Vagina (tissue), 2 donors: ENCODE data around the gene TIMM29. TPM values are rescaled to one million over a fixed set of nuclear protein-coding genes. Genes with fewer than 3 reads are reported as not detected.

Source experiments
- DNase-seq, 2 donors: peaks; one replicate each; pipeline ENCODE4 v3.0.0-alpha.2; 2017; ENCODE audit errors: extremely low spot score in 2 of 2
- H3K27ac ChIP-seq: fragments of 200-600 bp; sonication (generic); one replicate; pipeline ENCODE4 v1.5.1; 2019
- H3K27me3 ChIP-seq: fragments of 200-600 bp; sonication (generic); one replicate; pipeline ENCODE4 v1.5.1; 2019
- H3K36me3 ChIP-seq, 2 donors: fragments of 200-600 bp; sonication (generic); one replicate each; pipeline ENCODE4 v1.5.1; 2017 to 2019
- H3K4me1 ChIP-seq: fragments of 200-600 bp; sonication (generic); one replicate; pipeline ENCODE4 v1.5.1; 2019
- H3K4me3 ChIP-seq, 2 donors: fragments of 200-600 bp; sonication (generic); 1 replicate in 1 of 2; 2 replicates in 1 of 2; pipeline ENCODE4 v1.5.1; 2016 to 2019
- H3K9me3 ChIP-seq: fragments of 200-600 bp; sonication (generic); one replicate; pipeline ENCODE4 v1.5.1; 2019
- POLR2A ChIP-seq, 2 donors: fragments of 450-650 bp; IDR thresholded peaks; one replicate each; pipeline ENCODE4 v1.6.1; 2017; ENCODE audit warnings: antibody characterized with exemption in 2 of 2, mild to moderate bottlenecking in 2 of 2, moderate library complexity in 2 of 2
- POLR2AphosphoS5 ChIP-seq, 2 donors: sonication (generic); formaldehyde crosslinking; IDR thresholded peaks; one replicate each; pipeline ENCODE4 v1.9.0; 2017; ENCODE audit warnings: antibody characterized with exemption in 2 of 2, mild to moderate bottlenecking in 2 of 2, low read depth in 1 of 2; ENCODE audit not compliant: insufficient read depth in 1 of 2
- intact Hi-C: fragments of 100-400 bp; cut with DNase I; formaldehyde crosslinking; loops from one replicate; pipeline ENCODE4 v1.15.1; 2023
- total RNA-seq: library from RNA; depleted of rRNA; stranded (reverse); fragments of >200 nt; gene quantifications from one replicate; pipeline ENCODE4 v1.2.3, GENCODE V29; 2016
- TF ChIP-seq, protein P1 (sequence below), 3 experiments: fragments of 450-650 bp in 2 of 3; fragments of 200-600 bp in 1 of 3; sonication (generic) in 1 of 3; IDR thresholded peaks; one replicate each; pipeline ENCODE4 v1.5.1; 2017 to 2019; ENCODE audit warnings: antibody characterized with exemption in 3 of 3, mild to moderate bottlenecking in 2 of 3, moderate library complexity in 2 of 3

The TIMM29 gene
- total RNA-seq, 1 donor from 2014 or later: 21.9 TPM

DNA sequence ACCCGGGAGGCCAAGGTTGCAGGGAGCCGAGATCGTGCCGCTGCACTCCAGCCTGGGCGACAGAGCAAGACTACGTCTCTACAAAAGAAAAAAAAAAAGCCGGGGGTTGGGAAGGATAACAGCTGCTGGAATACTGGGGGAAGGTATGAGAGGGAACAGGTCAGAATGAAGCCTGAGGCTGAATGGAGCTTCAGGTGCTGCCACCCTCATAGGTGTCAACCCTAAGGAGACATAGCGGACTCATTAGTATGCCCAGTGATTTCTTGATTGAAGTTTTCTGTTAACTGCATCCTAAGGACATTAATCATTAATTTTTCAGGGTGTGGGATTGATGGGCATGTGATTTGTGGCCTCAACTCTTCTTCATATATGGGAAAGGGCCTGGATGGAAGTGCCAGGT lies 38.2 kb downstream of the TIMM29 start:
- peaks cover 47% of the 10 kb centered on the region for H3K4me1 ChIP-seq
- H3K9me3 ChIP-seq: no peaks in the 10 kb centered on the region

DNA sequence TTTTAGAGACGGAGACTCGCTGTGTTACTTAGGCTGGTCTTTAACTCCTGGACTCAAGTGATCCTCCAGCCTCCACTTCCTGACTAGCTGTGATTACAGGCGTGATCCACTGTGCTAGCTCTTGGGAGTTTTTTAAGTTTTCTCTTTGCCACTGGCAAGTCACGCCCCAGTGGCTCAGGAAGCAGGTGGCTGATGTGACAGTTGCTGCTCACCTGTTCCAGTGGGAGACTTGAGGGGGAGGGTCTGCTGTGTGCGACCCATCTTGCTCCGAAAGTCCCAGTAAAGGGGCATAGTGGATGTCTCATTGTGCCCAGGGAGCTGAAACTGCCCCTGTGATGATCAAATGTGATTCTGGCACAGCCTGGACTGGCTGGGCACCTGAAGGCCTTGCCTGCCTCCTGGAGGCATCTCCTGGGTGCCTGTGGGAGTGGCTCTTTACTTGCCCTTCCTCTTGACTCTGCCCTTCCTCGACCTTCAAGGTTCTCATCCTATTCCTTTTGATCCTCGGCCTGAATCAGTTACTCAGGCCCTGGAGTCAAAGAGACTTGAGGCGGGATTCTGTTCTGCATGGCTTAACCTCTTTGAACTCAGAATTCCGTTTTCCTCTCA lies 40.0 kb downstream of the TIMM29 start:
- Histone ChIP-seq H3K36me3 (no peaks in the 10 kb centered on the region), H3K27ac (no peak overlapping the region), H3K27me3 (no peaks in the 10 kb centered on the region), H3K4me1 (peaks cover 29% of the 10 kb centered on the region), H3K4me3 (no peak overlapping the region), H3K9me3 (no peaks in the 10 kb centered on the region)
- TF ChIP-seq POLR2AphosphoS5 (IDR thresholded peaks at IDR 0.05; ENCODE audit: insufficient read depth in 1 of 2, low read depth in 1 of 2) (no peak), POLR2A (IDR thresholded peaks at IDR 0.05) (no peak)
- TF ChIP-seq, protein P1, sequence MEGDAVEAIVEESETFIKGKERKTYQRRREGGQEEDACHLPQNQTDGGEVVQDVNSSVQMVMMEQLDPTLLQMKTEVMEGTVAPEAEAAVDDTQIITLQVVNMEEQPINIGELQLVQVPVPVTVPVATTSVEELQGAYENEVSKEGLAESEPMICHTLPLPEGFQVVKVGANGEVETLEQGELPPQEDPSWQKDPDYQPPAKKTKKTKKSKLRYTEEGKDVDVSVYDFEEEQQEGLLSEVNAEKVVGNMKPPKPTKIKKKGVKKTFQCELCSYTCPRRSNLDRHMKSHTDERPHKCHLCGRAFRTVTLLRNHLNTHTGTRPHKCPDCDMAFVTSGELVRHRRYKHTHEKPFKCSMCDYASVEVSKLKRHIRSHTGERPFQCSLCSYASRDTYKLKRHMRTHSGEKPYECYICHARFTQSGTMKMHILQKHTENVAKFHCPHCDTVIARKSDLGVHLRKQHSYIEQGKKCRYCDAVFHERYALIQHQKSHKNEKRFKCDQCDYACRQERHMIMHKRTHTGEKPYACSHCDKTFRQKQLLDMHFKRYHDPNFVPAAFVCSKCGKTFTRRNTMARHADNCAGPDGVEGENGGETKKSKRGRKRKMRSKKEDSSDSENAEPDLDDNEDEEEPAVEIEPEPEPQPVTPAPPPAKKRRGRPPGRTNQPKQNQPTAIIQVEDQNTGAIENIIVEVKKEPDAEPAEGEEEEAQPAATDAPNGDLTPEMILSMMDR (IDR thresholded peaks at IDR 0.05): no peak
- intact Hi-C loops: no loop called here
- DNase-seq: no peak

More for the DNA sequence above, 38.2 kb downstream of the TIMM29 start:
- TF ChIP-seq, protein P1 (IDR thresholded peaks at IDR 0.05): no peak
- no peak for TF ChIP-seq POLR2A (IDR thresholded peaks at IDR 0.05)
- TF ChIP-seq POLR2AphosphoS5 (IDR thresholded peaks at IDR 0.05; ENCODE audit: insufficient read depth in 1 of 2, low read depth in 1 of 2): no peak
- no peak overlapping the region for H3K27ac ChIP-seq
- H3K27me3 ChIP-seq: no peaks in the 10 kb centered on the region
- no peaks in the 10 kb centered on the region for H3K36me3 ChIP-seq
- intact Hi-C loops: no loop called here
- no peak for DNase-seq
- no peak overlapping the region for H3K4me3 ChIP-seq

DNA sequence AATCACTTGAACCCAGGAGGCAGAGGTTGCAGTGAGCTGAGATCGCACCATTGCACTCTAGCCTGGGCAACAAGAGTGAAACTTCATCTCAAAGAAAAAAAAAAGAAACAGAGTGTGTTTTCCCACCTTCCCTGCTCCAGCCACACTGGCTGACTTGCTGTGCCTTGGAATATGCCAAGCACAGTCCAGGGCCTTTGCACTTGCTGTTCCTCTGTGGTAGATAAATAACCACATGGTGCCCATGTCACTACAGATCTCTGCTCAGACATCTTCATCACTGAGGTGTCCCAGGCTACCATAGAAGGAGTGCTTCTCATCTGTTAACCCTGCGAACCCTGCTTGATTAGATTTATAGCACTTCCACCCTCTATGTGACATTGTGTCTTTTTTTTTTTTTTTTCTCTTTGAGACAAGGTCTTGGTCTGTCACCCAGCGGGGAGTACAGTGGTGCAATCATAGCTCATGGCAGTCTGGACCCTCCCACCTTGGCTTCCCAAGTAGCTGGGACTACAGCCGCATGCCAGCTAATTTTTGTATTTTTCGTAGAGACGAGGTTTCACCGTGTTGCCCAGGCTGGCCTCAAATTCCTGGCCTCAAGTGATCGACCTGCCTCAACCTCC lies 42.6 kb downstream of the TIMM29 start:
- no peak for TF ChIP-seq POLR2A (IDR thresholded peaks at IDR 0.05)
- no peak for TF ChIP-seq POLR2AphosphoS5 (IDR thresholded peaks at IDR 0.05; ENCODE audit: insufficient read depth in 1 of 2, low read depth in 1 of 2)
- TF ChIP-seq, protein P1 (IDR thresholded peaks at IDR 0.05): no peak
- Histone ChIP-seq H3K9me3 (no peaks in the 10 kb centered on the region), H3K27me3 (no peaks in the 10 kb centered on the region), H3K36me3 (no peaks in the 10 kb centered on the region), H3K27ac (no peak overlapping the region), H3K4me3 (no peak overlapping the region), H3K4me1 (peaks cover 28% of the 10 kb centered on the region)
- no peak for DNase-seq
- intact Hi-C loops: no loop called here

DNA sequence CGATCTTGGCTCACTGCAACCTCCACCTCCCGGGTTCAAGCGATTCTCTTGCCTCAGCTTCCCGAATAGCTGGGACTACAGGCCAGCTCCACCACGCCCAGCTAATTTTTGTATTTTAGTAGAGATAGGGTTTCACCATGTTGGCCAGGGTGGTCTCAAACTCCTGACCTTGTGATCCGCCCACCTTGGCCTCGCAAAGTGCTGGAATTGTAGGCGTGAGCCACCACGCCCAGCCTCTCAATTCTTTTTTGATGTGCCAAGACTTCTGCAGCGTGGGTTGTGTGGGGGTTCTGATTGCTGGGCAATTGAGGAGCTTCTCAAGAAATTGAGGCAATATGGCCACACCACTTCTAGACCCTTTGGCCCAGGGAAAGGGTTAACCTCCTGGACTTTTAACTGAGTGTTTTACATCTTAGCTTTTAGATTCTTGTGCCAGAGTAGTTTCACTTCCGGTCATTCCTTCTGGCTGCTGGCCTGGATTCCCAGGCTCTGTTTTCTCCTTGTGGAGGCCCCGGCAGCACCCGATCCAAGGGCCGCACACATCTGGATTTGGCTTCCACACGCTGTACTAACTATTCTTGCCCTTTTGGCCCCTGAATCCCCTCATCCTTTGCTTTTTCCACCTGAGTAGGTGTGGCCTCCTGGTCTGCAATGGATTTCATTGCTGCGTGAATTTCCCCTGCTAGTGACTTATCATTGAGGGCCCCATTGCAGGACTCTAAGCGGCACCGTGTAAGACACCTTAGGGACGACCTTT lies 46.9 kb downstream of the TIMM29 start:
- TF ChIP-seq POLR2AphosphoS5 (IDR thresholded peaks at IDR 0.05; ENCODE audit: insufficient read depth in 1 of 2, low read depth in 1 of 2) (peak in 1 of 2 donors; percentile 14), POLR2A (IDR thresholded peaks at IDR 0.05) (no peak)
- DNase-seq: no peak
- intact Hi-C loops: no loop called here
- H3K9me3 ChIP-seq: no peaks in the 10 kb centered on the region
- H3K27ac ChIP-seq: peak overlapping the region; percentile 77
- H3K4me1 ChIP-seq: peaks cover 30% of the 10 kb centered on the region
- H3K27me3 ChIP-seq: no peaks in the 10 kb centered on the region
- peak overlapping the region; percentile 15 to 36 for H3K4me3 ChIP-seq
- no peaks in the 10 kb centered on the region for H3K36me3 ChIP-seq

DNA sequence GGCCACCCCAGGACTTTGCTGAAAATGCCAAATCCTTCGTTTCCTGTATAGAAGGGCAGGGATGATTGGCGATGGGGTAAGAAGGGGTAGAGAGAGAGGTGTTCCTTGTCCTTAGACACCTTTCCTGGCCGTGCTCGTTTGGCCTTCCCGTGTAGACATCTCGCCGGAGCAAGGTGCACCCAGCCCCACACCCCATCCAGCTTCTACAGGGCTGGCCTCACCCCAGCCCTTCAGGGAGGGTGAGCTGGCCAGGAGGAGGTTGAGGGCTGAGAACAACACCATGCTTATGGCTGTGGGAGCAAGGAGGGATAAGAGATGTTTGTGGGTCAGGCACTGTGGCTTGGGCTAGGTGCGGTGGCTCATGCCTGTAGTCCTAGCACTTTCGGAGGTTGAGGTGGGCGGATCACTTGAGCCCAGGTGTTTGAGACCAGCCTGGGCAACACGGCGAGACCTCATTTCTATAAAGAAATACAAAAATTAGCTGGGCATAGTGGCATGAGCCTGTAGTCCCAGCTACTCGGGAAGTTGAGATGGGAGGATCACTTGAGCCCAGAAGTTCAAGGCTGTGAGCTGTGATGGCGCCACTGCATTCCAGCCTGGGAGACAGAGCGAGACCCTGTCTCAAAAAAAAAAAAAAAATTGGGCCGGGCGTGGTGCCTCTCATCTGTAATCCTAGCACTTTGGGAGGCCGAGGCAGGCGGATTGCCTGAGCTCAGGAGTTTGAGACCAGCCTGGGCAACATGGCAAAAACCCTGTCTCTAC lies 47.7 kb downstream of the TIMM29 start:
- peak overlapping the region; percentile 15 to 36 for H3K4me3 ChIP-seq
- H3K9me3 ChIP-seq: no peaks in the 10 kb centered on the region
- intact Hi-C loops: no loop called here
- no peaks in the 10 kb centered on the region for H3K36me3 ChIP-seq
- H3K27me3 ChIP-seq: no peaks in the 10 kb centered on the region
- DNase-seq: no peak
- TF ChIP-seq, protein P1 (IDR thresholded peaks at IDR 0.05): no peak
- no peak for TF ChIP-seq POLR2AphosphoS5 (IDR thresholded peaks at IDR 0.05; ENCODE audit: insufficient read depth in 1 of 2, low read depth in 1 of 2)
- no peak for TF ChIP-seq POLR2A (IDR thresholded peaks at IDR 0.05)
- peaks cover 30% of the 10 kb centered on the region for H3K4me1 ChIP-seq
- peak overlapping the region; percentile 77 for H3K27ac ChIP-seq
